Endothelial cell of umbilical vein (primary cell): Measurements from ENCODE around the gene PLXDC1. TPM values are rescaled to one million over a fixed set of nuclear protein-coding genes. Genes with fewer than 3 reads are reported as not detected.

Experiments
- BruUV-seq: library from RNA; stranded (reverse); fragments of 400-500 nt; replicated peaks from 2 replicates; lab custom pipeline; 2021; lab: Mats Ljungman, UMichigan
- CTCF ChIA-PET: fragments of 300-600, 350-600 bp; sonication (Branson Sonifier 250); formaldehyde crosslinking; loops from one replicate; lab custom pipeline; 2021; ENCODE audit warnings: antibody characterized with exemption, inconsistent platforms; lab: Charles Lee
- POLR2A ChIA-PET: fragments of 300-600, 350-600 bp; sonication (Branson Sonifier 250); formaldehyde crosslinking; loops from one replicate; lab custom pipeline; 2021; ENCODE audit warnings: antibody characterized with exemption, inconsistent platforms; lab: Charles Lee
- DNase-seq: peaks from one replicate; pipeline ENCODE4 v3.0.0-alpha.2; 2011; ENCODE audit warnings: low read depth, low spot score
- FAIRE-seq: peaks from 2 replicates; lab custom pipeline; 2011; peaks lifted over from hg19 to GRCh38; lab: Jason Lieb, UNC
- H2AFZ ChIP-seq: 2 replicates; pipeline ENCODE4 v1.6.0; 2012; ENCODE audit warnings: low read depth, low read length, control low read depth, inconsistent platforms
- H3K27ac ChIP-seq: 2 replicates; pipeline ENCODE4 v1.5.1; 2011; ENCODE audit warnings: low read depth, mild to moderate bottlenecking, control low read depth, low read length, moderate library complexity; ENCODE audit not compliant: insufficient read depth
- H3K27me3 ChIP-seq, 2 experiments: 2 replicates each; pipeline versions ENCODE4 v1.6.0 to v1.6.1; 2011; ENCODE audit warnings: low read length in 2 of 2, mixed read lengths in 1 of 2; ENCODE audit not compliant: control insufficient read depth in 2 of 2, insufficient read depth in 2 of 2
- H3K36me3 ChIP-seq, 2 experiments: 2 replicates in 1 of 2; 3 replicates in 1 of 2; pipeline ENCODE4 v1.5.1; 2011; ENCODE audit warnings: low read length in 2 of 2, mild to moderate bottlenecking in 1 of 2, moderate library complexity in 1 of 2; ENCODE audit not compliant: control insufficient read depth in 2 of 2, insufficient read depth in 2 of 2; ENCODE audit errors: extremely low read depth in 1 of 2
- H3K4me1 ChIP-seq: 3 replicates; pipeline ENCODE4 v1.5.1; 2011; ENCODE audit warnings: mild to moderate bottlenecking, low read length; ENCODE audit not compliant: control insufficient read depth, insufficient read depth; ENCODE audit errors: extremely low read depth
- H3K4me2 ChIP-seq: 2 replicates; pipeline ENCODE4 v1.6.1; 2011; ENCODE audit warnings: low read length, control low read depth, mixed read lengths; ENCODE audit not compliant: insufficient read depth
- H3K4me3 ChIP-seq, 3 experiments: fragments of 200-600 bp in 1 of 3; sonication (generic), shearing (Covaris generic) in 1 of 3; replicated peaks in 1 of 3; 2 replicates each; pipeline ENCODE4 v1.5.1; 2011 to 2016; ENCODE audit warnings: control low read depth in 3 of 3, low read length in 3 of 3, mild to moderate bottlenecking in 2 of 3, inconsistent platforms in 1 of 3, low read depth in 1 of 3, moderate library complexity in 1 of 3; ENCODE audit not compliant: insufficient read depth in 1 of 3
- H3K79me2 ChIP-seq: 2 replicates; pipeline ENCODE4 v1.6.0; 2012; ENCODE audit warnings: low read length, inconsistent platforms; ENCODE audit not compliant: control insufficient read depth, insufficient read depth
- H3K9ac ChIP-seq: replicated peaks from 2 replicates; pipeline ENCODE3; 2011; ENCODE audit warnings: low read length, control low read depth; ENCODE audit not compliant: insufficient read depth; ENCODE audit errors: extremely low read depth
- H3K9me1 ChIP-seq: replicated peaks from 3 replicates; pipeline ENCODE4 v1.6.0; 2011; ENCODE audit warnings: mild to moderate bottlenecking, low read length; ENCODE audit not compliant: control insufficient read depth, insufficient read depth; ENCODE audit errors: extremely low read depth
- H3K9me3 ChIP-seq: replicated peaks from 2 replicates; pipeline ENCODE4 v1.5.1; 2012; ENCODE audit warnings: low read length, inconsistent platforms; ENCODE audit not compliant: control insufficient read depth, insufficient read depth
- H4K20me1 ChIP-seq: replicated peaks from 2 replicates; pipeline ENCODE3; 2011; ENCODE audit warnings: mild to moderate bottlenecking, low read length; ENCODE audit not compliant: control insufficient read depth, insufficient read depth; ENCODE audit errors: extremely low read depth
- EZH2 ChIP-seq: IDR thresholded peaks from 2 replicates; pipeline ENCODE4 v1.6.1; 2012; ENCODE audit warnings: borderline replicate concordance, low read depth, mild to moderate bottlenecking, moderate library complexity, low read length, inconsistent platforms; ENCODE audit not compliant: severe bottlenecking
- FOS ChIP-seq: IDR thresholded peaks from 2 replicates; pipeline ENCODE4 v1.6.1; 2011; ENCODE audit warnings: mild to moderate bottlenecking, low read length, moderate library complexity, borderline replicate concordance; ENCODE audit not compliant: insufficient read depth
- GATA2 ChIP-seq: IDR thresholded peaks from 2 replicates; pipeline ENCODE4 v1.7.0; 2011; ENCODE audit warnings: low read depth, mild to moderate bottlenecking, moderate library complexity, mixed read lengths, low read length; ENCODE audit not compliant: insufficient read length, insufficient read depth
- JUN ChIP-seq: IDR thresholded peaks from 2 replicates; pipeline ENCODE4 v1.6.1; 2011; ENCODE audit warnings: borderline replicate concordance, low read depth; ENCODE audit not compliant: insufficient read length, insufficient read depth
- MYC ChIP-seq: IDR thresholded peaks from one replicate; pipeline ENCODE4 v1.6.1; 2011; ENCODE audit warnings: mild to moderate bottlenecking, low read depth, low read length
- POLR2A ChIP-seq: IDR thresholded peaks from 2 replicates; pipeline ENCODE4 v1.6.1; 2012; ENCODE audit warnings: low read depth, mild to moderate bottlenecking, control low read depth, low read length
- POLR2AphosphoS5 ChIP-seq: IDR thresholded peaks from 2 replicates; pipeline ENCODE4 v1.6.1; 2012; ENCODE audit warnings: low read depth, mild to moderate bottlenecking, control low read depth, low read length, moderate library complexity; ENCODE audit not compliant: insufficient read depth
- dilution Hi-C: fragments of 300-500 bp; cut with MboI; formaldehyde crosslinking; loops from one replicate; pipeline ENCODE4 v1.15.0; 2019; ENCODE audit warnings: low sequenced_read_pairs; ENCODE audit not compliant: extremely low pct_ligation_motif_present
- intact Hi-C: fragments of 100-400 bp; cut with micrococcal nuclease; formaldehyde crosslinking; loops from one replicate; pipeline ENCODE4 v1.10.0; 2022
- polyA plus RNA-seq, 4 experiments: library from polyadenylated mRNA; depleted of rRNA in 3 of 4; stranded (reverse) in 3 of 4; unstranded in 1 of 4; fragments of >200 nt; gene quantifications; 2 replicates each; pipeline versions ENCODE4 v1.2.1 to v1.2.3, GENCODE V29; 2011 to 2012; ENCODE audit warnings: missing spikeins in 1 of 4
- total RNA-seq: library from RNA; stranded (reverse); gene quantifications from 2 replicates; pipeline ENCODE4 v1.2.3, GENCODE V29; 2021
- TF ChIP-seq, protein P1 (sequence below), 2 donors: IDR thresholded peaks; 1 replicate in 1 of 2; 2 replicates in 1 of 2; pipeline ENCODE4 v1.5.1; 2011; ENCODE audit warnings: low read length in 2 of 2, mild to moderate bottlenecking in 2 of 2, moderate library complexity in 2 of 2, control low read depth in 1 of 2, inconsistent platforms in 1 of 2, low read depth in 1 of 2; ENCODE audit not compliant: insufficient read depth in 1 of 2; ENCODE audit errors: extremely low read depth in 1 of 2
- TF ChIP-seq, protein P2 (sequence below): IDR thresholded peaks from 2 replicates; pipeline ENCODE4 v1.6.1; 2011; ENCODE audit not compliant: insufficient read depth, insufficient read length

PLXDC1 gene
- total and polyA plus RNA-seq, 2 donors (not counting 3 experiments of a cell fraction or from before 2014, with no cell fraction given), result 0.03 TPM; not detected in 1

DNA sequence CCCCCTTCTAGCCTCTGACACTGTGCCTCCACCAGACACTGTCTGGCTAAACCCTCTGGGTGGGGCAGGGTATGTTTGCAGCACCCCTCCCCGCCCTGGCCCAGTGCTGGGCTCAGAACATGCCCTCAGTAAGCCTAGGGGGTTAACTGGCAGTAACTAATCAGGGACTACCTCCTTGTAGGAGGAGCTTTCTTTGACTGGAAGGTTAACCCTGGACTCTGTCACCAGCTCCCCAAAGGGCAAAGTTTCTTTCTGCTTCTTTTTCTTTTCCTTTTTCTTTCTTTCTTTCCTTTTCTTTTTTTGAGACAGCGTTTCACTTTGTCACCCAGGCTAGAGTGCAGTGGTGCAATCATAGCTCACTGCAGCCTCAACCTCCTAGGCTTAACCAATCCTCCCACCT, 76.8 kb downstream of the PLXDC1 start:
- no peaks in the 10 kb centered on the region for H3K4me1 ChIP-seq
- no TSS peak for BruUV-seq
- H3K79me2 ChIP-seq, result no peaks in the 10 kb centered on the region
- no peak overlapping the region for H3K4me3 ChIP-seq
- TF ChIP-seq, protein P1, sequence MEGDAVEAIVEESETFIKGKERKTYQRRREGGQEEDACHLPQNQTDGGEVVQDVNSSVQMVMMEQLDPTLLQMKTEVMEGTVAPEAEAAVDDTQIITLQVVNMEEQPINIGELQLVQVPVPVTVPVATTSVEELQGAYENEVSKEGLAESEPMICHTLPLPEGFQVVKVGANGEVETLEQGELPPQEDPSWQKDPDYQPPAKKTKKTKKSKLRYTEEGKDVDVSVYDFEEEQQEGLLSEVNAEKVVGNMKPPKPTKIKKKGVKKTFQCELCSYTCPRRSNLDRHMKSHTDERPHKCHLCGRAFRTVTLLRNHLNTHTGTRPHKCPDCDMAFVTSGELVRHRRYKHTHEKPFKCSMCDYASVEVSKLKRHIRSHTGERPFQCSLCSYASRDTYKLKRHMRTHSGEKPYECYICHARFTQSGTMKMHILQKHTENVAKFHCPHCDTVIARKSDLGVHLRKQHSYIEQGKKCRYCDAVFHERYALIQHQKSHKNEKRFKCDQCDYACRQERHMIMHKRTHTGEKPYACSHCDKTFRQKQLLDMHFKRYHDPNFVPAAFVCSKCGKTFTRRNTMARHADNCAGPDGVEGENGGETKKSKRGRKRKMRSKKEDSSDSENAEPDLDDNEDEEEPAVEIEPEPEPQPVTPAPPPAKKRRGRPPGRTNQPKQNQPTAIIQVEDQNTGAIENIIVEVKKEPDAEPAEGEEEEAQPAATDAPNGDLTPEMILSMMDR (IDR thresholded peaks at IDR 0.05; ENCODE audit: extremely low read depth in 1 of 2, insufficient read depth in 1 of 2, low read depth in 1 of 2, low read length in 2 of 2), result no peak
- TF ChIP-seq EZH2 (no peak), MYC (no peak), FOS (no peak), POLR2A (no peak)
- dilution Hi-C loops (no loop called here), intact Hi-C loops (no loop called here)
- CTCF ChIA-PET, result interaction anchor here (0.8 to 1.5 kb wide), 3 partner anchors 10 to 161 kb away, joined by 3 to 9 read pairs (median 3); no protein-coding TSS in a partner anchor
- DNase-seq (no peak), FAIRE-seq (no peak)
- no peaks in the 10 kb centered on the region for H4K20me1 ChIP-seq
- no peaks in the 10 kb centered on the region for H3K9me1 ChIP-seq
- H3K27ac ChIP-seq, result no peak overlapping the region
- no peak overlapping the region for H3K9ac ChIP-seq
- H3K36me3 ChIP-seq, result no peaks in the 10 kb centered on the region
- H3K27me3 ChIP-seq, result peaks cover 11 to 13% of the 10 kb centered on the region in 2 experiments
- H2AFZ ChIP-seq, result no peak overlapping the region
- POLR2A ChIA-PET, result no interaction called here
- no peak overlapping the region for H3K4me2 ChIP-seq
- no peaks in the 10 kb centered on the region for H3K9me3 ChIP-seq

DNA sequence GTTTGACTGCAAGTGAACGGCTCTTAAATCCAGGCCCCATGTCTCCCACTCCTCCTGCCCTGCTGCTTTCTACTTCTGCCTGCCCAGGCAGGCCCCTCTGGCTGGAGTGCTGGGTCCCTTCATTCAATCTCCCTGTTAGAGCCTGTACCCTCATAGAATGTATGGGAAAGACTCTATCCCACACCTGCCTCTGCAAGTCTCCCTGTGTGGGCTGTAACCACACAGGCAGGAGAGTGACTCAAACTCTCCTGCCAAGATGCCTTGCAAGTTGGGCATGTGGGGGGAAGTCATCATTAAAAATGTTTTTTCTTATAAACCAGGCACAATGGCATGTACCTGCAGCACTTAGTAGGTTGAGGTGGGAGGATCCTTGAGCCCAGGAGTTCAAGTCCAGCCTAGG, 77.5 kb downstream of the PLXDC1 start:
- Histone ChIP-seq H4K20me1 (no peaks in the 10 kb centered on the region), H3K36me3 (no peaks in the 10 kb centered on the region), H3K9ac (no peak overlapping the region), H3K27me3 (peaks cover 9 to 11% of the 10 kb centered on the region in 2 experiments), H3K27ac (no peak overlapping the region), H3K9me3 (no peaks in the 10 kb centered on the region), H3K9me1 (no peaks in the 10 kb centered on the region), H3K4me1 (no peaks in the 10 kb centered on the region), H2AFZ (no peak overlapping the region), H3K4me3 (no peak overlapping the region), H3K79me2 (no peaks in the 10 kb centered on the region), H3K4me2 (no peak overlapping the region)
- FAIRE-seq (no peak), DNase-seq (no peak)
- ChIA-PET POLR2A (no interaction called here), CTCF (no interaction called here)
- no peak for TF ChIP-seq MYC
- TF ChIP-seq, protein P1 (IDR thresholded peaks at IDR 0.05; ENCODE audit: extremely low read depth in 1 of 2, insufficient read depth in 1 of 2, low read depth in 1 of 2, low read length in 2 of 2), result no peak
- TF ChIP-seq POLR2AphosphoS5, result no peak
- TF ChIP-seq JUN, result no peak
- TF ChIP-seq FOS, result no peak
- TF ChIP-seq GATA2, result no peak
- TF ChIP-seq, protein P2, sequence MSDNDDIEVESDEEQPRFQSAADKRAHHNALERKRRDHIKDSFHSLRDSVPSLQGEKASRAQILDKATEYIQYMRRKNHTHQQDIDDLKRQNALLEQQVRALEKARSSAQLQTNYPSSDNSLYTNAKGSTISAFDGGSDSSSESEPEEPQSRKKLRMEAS, result no peak
- no peak for TF ChIP-seq POLR2A
- no peak for TF ChIP-seq EZH2
- dilution Hi-C loops (no loop called here), intact Hi-C loops (no loop called here)
- BruUV-seq, result no TSS peak
